Vagina (tissue), 2 donors: ENCODE results near the gene KIAA0753.

ENCODE experiments used
- CTCF ChIP-seq, 3 experiments: fragments of 450-650 bp in 2 of 3; fragments of 200-600 bp in 1 of 3; sonication (generic) in 1 of 3; IDR thresholded peaks; one replicate each; pipeline ENCODE4 v1.5.1; 2017 to 2019; ENCODE audit warnings: antibody characterized with exemption in 3 of 3, mild to moderate bottlenecking in 2 of 3, moderate library complexity in 2 of 3
- POLR2AphosphoS5 ChIP-seq, 2 donors: sonication (generic); formaldehyde crosslinking; IDR thresholded peaks; one replicate each; pipeline ENCODE4 v1.9.0; 2017; ENCODE audit warnings: antibody characterized with exemption in 2 of 2, mild to moderate bottlenecking in 2 of 2, low read depth in 1 of 2; ENCODE audit not compliant: insufficient read depth in 1 of 2

GRCh38 chr17:6605142-6605541 is 35.4 kb downstream of the KIAA0753 start:
- TF ChIP-seq POLR2AphosphoS5 (IDR thresholded peaks at IDR 0.05; ENCODE audit: insufficient read depth in 1 of 2, low read depth in 1 of 2) = no peak
- no peak for TF ChIP-seq CTCF (IDR thresholded peaks at IDR 0.05)
